Liver (tissue), 3 donors: ENCODE data around the gene RTEL1.
"Not testable (repeated sequence)": the region's sequence is repeated elsewhere in the genome, so short reads cannot be mapped to it uniquely, and the experiment has no call there.

Source experiments
- EGR1 ChIP-seq, 2 donors: IDR thresholded peaks; 2 replicates each; pipeline ENCODE4 v1.6.1; 2016 to 2018; ENCODE audit warnings: antibody characterized with exemption in 2 of 2, low read depth in 2 of 2
- FOXA1 ChIP-seq: IDR thresholded peaks from 2 replicates; pipeline ENCODE4 v1.6.1; 2016; ENCODE audit warnings: antibody characterized with exemption
- JUND ChIP-seq, 2 donors: IDR thresholded peaks; 2 replicates each; pipeline ENCODE4 v1.6.1; 2016; ENCODE audit warnings: antibody characterized with exemption in 2 of 2
- RAD21 ChIP-seq, 2 donors: IDR thresholded peaks; 2 replicates each; pipeline ENCODE4 v1.6.1; 2016; ENCODE audit warnings: antibody characterized with exemption in 2 of 2, mild to moderate bottlenecking in 2 of 2
- TAF1 ChIP-seq: conservative IDR thresholded peaks from 2 replicates; pipeline ENCODE4 v1.6.1; 2016; ENCODE audit warnings: antibody characterized with exemption, mild to moderate bottlenecking
- YY1 ChIP-seq: IDR thresholded peaks from 2 replicates; pipeline ENCODE4 v1.6.1; 2016; ENCODE audit warnings: antibody characterized with exemption, mild to moderate bottlenecking
- TF ChIP-seq, protein P1 (sequence below): IDR thresholded peaks from 2 replicates; pipeline ENCODE4 v1.6.1; 2016; ENCODE audit warnings: antibody characterized with exemption
- TF ChIP-seq, protein P2 (sequence below): fragments of 150-350 bp; IDR thresholded peaks from 2 replicates; pipeline ENCODE4 v1.5.1; 2017; ENCODE audit warnings: improper control_type of control experiment, low read depth, low read length; ENCODE audit not compliant: missing input control
- donor health status: healthy.
- donor health status: healthy.

DNA sequence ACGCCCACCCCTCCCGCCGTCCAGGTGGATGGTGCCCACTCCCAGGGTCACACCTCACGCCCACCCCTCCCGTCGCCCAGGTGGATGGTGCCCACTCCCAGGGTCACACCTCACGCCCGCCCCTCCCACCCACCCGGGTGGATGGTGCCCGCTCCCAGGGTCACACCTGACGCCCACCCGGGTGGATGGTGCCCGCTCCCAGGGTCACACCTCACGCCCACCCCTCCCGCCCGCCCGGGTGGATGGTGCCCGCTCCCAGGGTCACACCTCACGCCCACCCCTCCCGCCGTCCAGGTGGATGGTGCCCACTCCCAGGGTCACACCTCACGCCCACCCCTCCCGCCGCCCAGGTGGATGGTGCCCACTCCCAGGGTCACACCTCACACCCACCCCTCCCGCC lies 7.6 kb upstream of the RTEL1 start:
- TF ChIP-seq, protein P1, sequence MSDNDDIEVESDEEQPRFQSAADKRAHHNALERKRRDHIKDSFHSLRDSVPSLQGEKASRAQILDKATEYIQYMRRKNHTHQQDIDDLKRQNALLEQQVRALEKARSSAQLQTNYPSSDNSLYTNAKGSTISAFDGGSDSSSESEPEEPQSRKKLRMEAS: not testable (repeated sequence)
- TF ChIP-seq, protein P2, sequence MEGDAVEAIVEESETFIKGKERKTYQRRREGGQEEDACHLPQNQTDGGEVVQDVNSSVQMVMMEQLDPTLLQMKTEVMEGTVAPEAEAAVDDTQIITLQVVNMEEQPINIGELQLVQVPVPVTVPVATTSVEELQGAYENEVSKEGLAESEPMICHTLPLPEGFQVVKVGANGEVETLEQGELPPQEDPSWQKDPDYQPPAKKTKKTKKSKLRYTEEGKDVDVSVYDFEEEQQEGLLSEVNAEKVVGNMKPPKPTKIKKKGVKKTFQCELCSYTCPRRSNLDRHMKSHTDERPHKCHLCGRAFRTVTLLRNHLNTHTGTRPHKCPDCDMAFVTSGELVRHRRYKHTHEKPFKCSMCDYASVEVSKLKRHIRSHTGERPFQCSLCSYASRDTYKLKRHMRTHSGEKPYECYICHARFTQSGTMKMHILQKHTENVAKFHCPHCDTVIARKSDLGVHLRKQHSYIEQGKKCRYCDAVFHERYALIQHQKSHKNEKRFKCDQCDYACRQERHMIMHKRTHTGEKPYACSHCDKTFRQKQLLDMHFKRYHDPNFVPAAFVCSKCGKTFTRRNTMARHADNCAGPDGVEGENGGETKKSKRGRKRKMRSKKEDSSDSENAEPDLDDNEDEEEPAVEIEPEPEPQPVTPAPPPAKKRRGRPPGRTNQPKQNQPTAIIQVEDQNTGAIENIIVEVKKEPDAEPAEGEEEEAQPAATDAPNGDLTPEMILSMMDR: not testable (repeated sequence)
- not testable (repeated sequence) for TF ChIP-seq FOXA1; RAD21 (IDR thresholded peaks at IDR 0.05); TAF1; EGR1 (IDR thresholded peaks at IDR 0.05; ENCODE audit: low read depth in 2 of 2); JUND (IDR thresholded peaks at IDR 0.05); YY1
